ENCODE measurements around the gene LIMD2.

- no peak for TF ChIP-seq CTCF (conservative IDR thresholded peaks at IDR 0.05)
- no peak for TF ChIP-seq ZFX (IDR thresholded peaks at IDR 0.05)
Observed at GRCh38 chr17:63694950-63695773, 4.8 kb downstream of the LIMD2 start.

Data from C4-2B (cell line).